SU-DHL-6 (cell line): ENCODE results near the gene MRM2.

Experiments used
- H2AFZ ChIP-seq: fragments of 200-600 bp; sonication (generic); 2 replicates; pipeline ENCODE4 v1.6.1; 2014; ENCODE audit warnings: low read depth, mild to moderate bottlenecking, moderate library complexity, mixed read lengths, antibody characterized with exemption, low read length; ENCODE audit not compliant: severe bottlenecking
- H3F3A ChIP-seq: fragments of 200-600 bp; shearing (Covaris generic); 2 replicates; pipeline ENCODE4 v1.6.0; 2016; ENCODE audit warnings: antibody characterized with exemption, mild to moderate bottlenecking; ENCODE audit not compliant: insufficient read depth
- H3K27ac ChIP-seq: fragments of 200-600 bp; sonication (generic); 2 replicates; pipeline ENCODE4 v1.5.1; 2016; ENCODE audit warnings: low read depth, mild to moderate bottlenecking, low read length, moderate library complexity, mixed read lengths
- H3K27me3 ChIP-seq: fragments of 200-600 bp; sonication (generic), shearing (Covaris generic); 2 replicates; pipeline ENCODE4 v1.6.0; 2014; ENCODE audit warnings: mild to moderate bottlenecking, low read length
- H3K36me3 ChIP-seq: fragments of 200-600 bp; sonication (generic); 2 replicates; pipeline ENCODE4 v1.6.1; 2014; ENCODE audit warnings: mild to moderate bottlenecking, low read length, mixed read lengths
- H3K4me2 ChIP-seq: fragments of 300-600, 200-600 bp; shearing (Covaris generic), sonication (generic); 2 replicates; pipeline ENCODE4 v1.6.0; 2014; ENCODE audit warnings: low read length, low read depth, mild to moderate bottlenecking; ENCODE audit not compliant: poor library complexity, severe bottlenecking
- H3K4me3 ChIP-seq: fragments of 200-600 bp; sonication (generic); 2 replicates; pipeline ENCODE4 v1.5.1; 2014; ENCODE audit warnings: antibody characterized with exemption, low read length, mild to moderate bottlenecking, mixed read lengths; ENCODE audit not compliant: insufficient read depth, poor library complexity, severe bottlenecking
- H3K79me2 ChIP-seq: fragments of 200-600 bp; sonication (generic); 2 replicates; pipeline ENCODE4 v1.6.1; 2014; ENCODE audit warnings: mild to moderate bottlenecking, low read length, moderate library complexity; ENCODE audit not compliant: insufficient read depth
- H3K9ac ChIP-seq: fragments of 200-600 bp; sonication (generic); 2 replicates; pipeline ENCODE4 v1.7.0; 2014; ENCODE audit warnings: mild to moderate bottlenecking, low read length
- H3K9me2 ChIP-seq: fragments of 200-600 bp; sonication (generic); replicated peaks from 2 replicates; pipeline ENCODE4 v1.6.1; 2014; ENCODE audit warnings: low read length; ENCODE audit not compliant: insufficient read depth
- H3K9me3 ChIP-seq: fragments of 200-600 bp; sonication (generic); 2 replicates; pipeline ENCODE4 v1.6.1; 2014; ENCODE audit warnings: low read length, mixed read lengths; ENCODE audit not compliant: insufficient read depth
- H4K20me1 ChIP-seq: fragments of 200-600 bp; sonication (generic); 2 replicates; pipeline ENCODE4 v1.6.1; 2014; ENCODE audit warnings: low read depth, mild to moderate bottlenecking, antibody characterized with exemption, low read length, moderate library complexity, mixed read lengths
- CTCF ChIP-seq: fragments of 200-600 bp; sonication (generic); IDR thresholded peaks from one replicate; pipeline ENCODE4 v1.5.1; 2017; ENCODE audit warnings: antibody characterized with exemption, mild to moderate bottlenecking, low read length, moderate library complexity; ENCODE audit not compliant: insufficient read depth, poor library complexity, severe bottlenecking
- EZH2phosphoT487 ChIP-seq: fragments of 200-600 bp; sonication (generic), shearing (Covaris generic); conservative IDR thresholded peaks from 2 replicates; pipeline ENCODE4 v1.6.1; 2018; ENCODE audit warnings: mild to moderate bottlenecking, antibody characterized with exemption, low read length, moderate library complexity, mixed read lengths

Gene MRM2

GRCh38 chr7:2256306-2257045 lies 14.5 kb upstream of the MRM2 start:
- H3K4me2 ChIP-seq, result no peak overlapping the region
- peaks cover 23% of the 10 kb centered on the region for H3F3A ChIP-seq
- no peaks in the 10 kb centered on the region for H3K27me3 ChIP-seq
- no peaks in the 10 kb centered on the region for H3K9me3 ChIP-seq
- H4K20me1 ChIP-seq, result no peaks in the 10 kb centered on the region
- no peaks in the 10 kb centered on the region for H3K36me3 ChIP-seq
- H3K27ac ChIP-seq, result no peak overlapping the region
- H2AFZ ChIP-seq, result no peak overlapping the region
- TF ChIP-seq EZH2phosphoT487, result no peak
- no peak for TF ChIP-seq CTCF
- no peaks in the 10 kb centered on the region for H3K79me2 ChIP-seq
- H3K9ac ChIP-seq, result no peak overlapping the region
- no peak overlapping the region for H3K4me3 ChIP-seq
- H3K9me2 ChIP-seq, result no peaks in the 10 kb centered on the region

- H3K9me2 ChIP-seq, result no peaks in the 10 kb centered on the region
- H3K4me2 ChIP-seq, result no peak overlapping the region
- no peak overlapping the region for H2AFZ ChIP-seq
- H3K9ac ChIP-seq, result no peak overlapping the region
- H3K9me3 ChIP-seq, result no peaks in the 10 kb centered on the region
- peaks cover 16% of the 10 kb centered on the region for H3F3A ChIP-seq
- H4K20me1 ChIP-seq, result no peaks in the 10 kb centered on the region
- H3K27ac ChIP-seq, result no peak overlapping the region
- no peaks in the 10 kb centered on the region for H3K79me2 ChIP-seq
- no peaks in the 10 kb centered on the region for H3K36me3 ChIP-seq
- no peak for TF ChIP-seq CTCF
- TF ChIP-seq EZH2phosphoT487, result no peak
- H3K27me3 ChIP-seq, result no peaks in the 10 kb centered on the region
- no peak overlapping the region for H3K4me3 ChIP-seq
Measured at GRCh38 chr7:2255145-2256139, 13.4 kb upstream of the MRM2 start.

- H2AFZ ChIP-seq, result no peak overlapping the region
Measured at GRCh38 chr7:2254429-2255144, 12.6 kb upstream of the MRM2 start.

More at GRCh38 chr7:2254429-2255144, 12.6 kb upstream of the MRM2 start:
- Histone ChIP-seq H3K27ac (no peak overlapping the region), H3K4me2 (no peak overlapping the region), H3K9me2 (no peaks in the 10 kb centered on the region), H3K27me3 (no peaks in the 10 kb centered on the region), H4K20me1 (no peaks in the 10 kb centered on the region), H3K9ac (no peak overlapping the region), H3K36me3 (no peaks in the 10 kb centered on the region), H3F3A (peaks cover 10% of the 10 kb centered on the region), H3K4me3 (no peak overlapping the region), H3K9me3 (no peaks in the 10 kb centered on the region), H3K79me2 (no peaks in the 10 kb centered on the region)
- TF ChIP-seq CTCF (no peak), EZH2phosphoT487 (no peak)
